HG02571 (cell line): Measurements from ENCODE around the gene SLC25A6.
"Not testable (repeated sequence)": the region's sequence is repeated elsewhere in the genome, so short reads cannot be mapped to it uniquely, and the experiment has no call there.

ENCODE experiments used
- ATAC-seq: cut with Tn5 transposase; IDR thresholded peaks from one replicate; pipeline ENCODE4 v1.9.1; 2021; ENCODE audit warnings: mild to moderate bottlenecking, moderate library complexity; ENCODE audit not compliant: unreplicated experiment

The SLC25A6 gene

DNA sequence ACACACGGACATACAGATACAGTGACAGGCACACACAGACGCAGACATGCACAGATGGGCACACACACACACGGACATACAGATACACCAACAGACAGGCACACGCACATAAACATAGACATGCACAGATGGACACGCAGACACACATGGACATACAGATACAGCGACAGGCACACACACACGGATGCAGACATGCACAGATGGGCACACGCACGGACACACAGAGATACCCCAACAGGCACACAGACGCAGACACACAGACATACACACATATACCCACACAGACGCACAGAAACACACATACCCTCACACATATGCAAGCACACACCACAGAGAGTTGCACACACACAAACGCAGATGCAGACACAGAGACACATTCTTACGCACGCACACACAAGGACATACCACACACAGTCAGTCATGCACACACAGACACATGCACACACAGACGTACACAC is 24.4 kb upstream of the SLC25A6 start:
- no peak for ATAC-seq

DNA sequence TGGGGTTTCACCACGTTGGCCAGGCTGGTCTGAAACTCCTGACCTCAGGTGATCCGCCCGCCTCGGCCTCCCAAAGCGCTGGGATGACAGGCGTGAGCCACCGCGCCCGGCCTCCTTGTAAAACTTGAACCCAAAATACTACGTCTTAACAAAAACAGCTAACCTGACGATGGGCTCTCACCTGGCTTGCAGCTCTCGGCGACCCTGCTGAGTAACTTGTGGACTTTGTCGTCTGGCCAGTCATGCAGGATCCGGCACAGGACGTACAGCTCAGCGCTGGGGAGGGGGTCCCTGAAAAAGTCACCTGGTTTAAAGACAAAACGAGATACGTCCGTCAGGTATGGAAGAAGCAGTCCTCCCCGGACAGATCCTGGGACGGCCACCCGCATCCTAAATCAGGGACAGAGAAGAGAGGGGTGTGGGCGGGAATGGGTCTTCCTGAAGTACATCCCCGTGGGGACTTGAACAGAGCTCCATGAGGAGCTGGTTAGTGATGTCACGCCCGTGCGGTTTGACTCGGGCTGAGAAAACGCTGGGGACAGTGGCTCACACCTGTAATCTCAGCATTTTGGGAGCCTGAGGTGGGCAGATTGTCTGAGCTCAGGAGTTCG is 20.7 kb upstream of the SLC25A6 start:
- no peak for ATAC-seq

- no peak for ATAC-seq
These were observed 19.4 kb upstream of the SLC25A6 start for GRCh38 chrX:1411326-1411725.

DNA sequence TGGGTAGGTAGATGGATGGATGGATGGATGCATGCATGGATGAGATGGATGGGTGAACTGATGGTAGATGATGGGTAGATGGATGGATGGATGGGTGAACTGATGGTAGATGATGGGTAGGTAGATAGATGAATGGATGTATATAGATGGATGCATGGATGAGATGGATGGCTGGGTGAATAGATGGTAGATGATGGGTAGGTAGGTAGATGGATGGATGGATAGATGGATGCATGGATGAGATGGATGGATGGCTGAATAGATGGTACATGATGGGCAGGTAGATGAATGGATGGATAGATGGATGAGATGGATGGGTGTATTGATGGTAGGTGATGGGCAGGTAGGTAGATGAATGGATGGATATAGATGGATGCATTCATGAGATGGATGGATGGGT is 15.1 kb upstream of the SLC25A6 start:
- no peak for ATAC-seq

DNA sequence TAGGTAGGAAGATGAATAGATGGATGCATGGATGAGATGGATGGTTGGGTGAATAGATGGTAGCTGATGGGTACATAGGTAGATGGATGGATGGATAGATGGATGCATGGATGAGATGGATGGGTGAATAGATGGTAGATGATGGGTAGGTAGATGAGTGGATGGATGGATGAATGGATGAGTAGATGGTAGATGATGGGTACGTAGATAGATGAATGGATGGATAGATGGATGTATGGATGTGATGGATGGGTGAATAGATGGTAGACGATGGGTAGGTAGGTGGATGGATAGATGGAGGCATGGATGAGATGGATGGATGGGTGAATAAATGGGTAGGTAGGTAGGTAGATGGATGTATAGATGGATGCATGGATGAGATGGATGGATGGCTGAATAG is 13.9 kb upstream of the SLC25A6 start:
- ATAC-seq = not testable (repeated sequence)

DNA sequence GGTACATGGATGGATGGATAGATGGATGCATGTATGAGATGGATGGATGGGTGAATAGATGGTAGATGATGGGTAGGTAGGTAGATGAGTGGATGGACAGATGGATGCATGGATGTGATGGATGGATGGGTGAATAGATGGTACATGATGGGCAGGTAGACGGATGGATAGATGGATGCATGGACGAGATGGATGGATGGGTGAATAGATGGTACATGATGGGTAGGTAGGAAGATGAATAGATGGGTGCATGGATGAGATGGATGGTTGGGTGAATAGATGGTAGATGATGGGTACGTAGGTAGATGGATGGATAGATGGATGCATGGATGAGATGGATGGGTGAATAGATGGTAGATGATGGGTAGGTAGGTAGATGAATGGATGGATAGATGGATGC is 12.0 kb upstream of the SLC25A6 start:
- ATAC-seq = not testable (repeated sequence)

GRCh38 chrX:1403228-1403627 is 11.3 kb upstream of the SLC25A6 start:
- ATAC-seq = no peak

DNA sequence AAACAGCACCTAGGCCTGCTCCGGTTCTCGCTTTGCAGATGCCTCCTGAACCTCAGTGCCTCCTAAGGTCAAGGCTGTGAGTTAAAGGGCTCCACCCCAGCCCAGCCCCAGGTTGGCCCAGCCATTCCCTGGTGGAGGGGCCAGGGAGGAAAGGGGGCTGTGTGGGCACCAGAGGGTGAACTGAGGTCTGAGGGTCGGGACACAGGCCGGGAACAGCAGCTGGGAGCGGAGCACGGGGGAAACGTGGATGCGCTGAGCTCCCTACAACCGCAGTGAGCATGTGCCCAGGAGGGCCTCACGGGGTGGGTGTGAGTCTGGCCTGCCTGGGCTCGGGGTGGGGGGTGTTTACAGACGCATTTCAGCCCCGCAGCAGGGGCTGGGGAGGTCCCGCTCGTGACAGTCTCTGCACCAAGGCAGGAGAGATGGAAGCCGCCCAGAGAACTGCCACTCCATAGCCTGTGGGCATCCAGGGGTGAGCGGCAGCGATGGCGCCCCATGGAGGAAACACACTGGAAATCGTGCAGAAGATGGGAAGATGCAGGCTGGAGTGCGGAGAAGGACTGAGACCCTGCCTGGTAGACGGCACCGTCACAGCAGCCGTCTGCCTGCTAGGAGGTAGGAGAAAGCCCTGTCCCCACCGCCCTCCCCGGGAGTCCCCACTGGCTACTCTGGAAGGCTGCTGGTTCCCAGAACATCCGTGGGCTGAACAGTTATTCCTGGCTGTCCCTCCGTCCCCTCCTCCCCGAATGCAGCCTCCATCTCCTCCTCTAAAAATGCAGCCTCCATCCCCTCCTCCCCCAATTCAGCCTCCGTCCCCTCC is 9.9 kb upstream of the SLC25A6 start:
- no peak for ATAC-seq

DNA sequence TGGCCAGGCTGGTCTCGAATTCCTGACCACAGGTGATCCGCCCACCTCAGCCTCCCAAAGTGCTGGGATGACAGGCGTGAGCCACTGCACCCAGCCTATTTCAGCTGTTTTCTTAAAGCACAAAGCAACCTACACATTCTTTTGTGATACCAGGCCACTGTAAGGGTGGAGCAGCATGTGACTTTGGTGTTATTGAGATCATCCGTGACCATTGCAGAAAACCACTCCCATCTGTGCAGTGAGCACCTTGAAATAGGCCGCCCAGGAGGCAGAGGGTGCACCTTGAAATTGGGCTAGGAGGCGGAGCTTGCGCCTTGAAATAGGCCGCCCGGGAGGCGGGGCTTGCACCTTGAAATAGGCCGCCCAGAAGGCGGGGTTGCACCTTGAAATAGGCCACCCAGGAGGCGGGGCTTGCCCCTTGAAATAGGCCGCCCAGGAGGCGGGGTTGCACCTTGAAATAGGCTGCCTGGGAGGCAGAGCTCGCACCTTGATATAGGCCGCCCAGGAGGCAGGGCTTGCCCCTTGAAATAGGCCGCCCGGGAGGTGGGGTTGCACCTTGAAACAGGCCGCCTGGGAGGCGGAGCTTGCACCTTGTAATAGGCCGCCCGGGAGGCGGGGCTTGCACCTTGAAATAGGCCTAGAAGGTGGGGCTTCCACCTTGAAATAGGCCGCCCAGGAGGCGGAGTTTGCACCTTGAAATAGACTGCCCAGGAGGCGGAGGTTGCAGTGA is 9.0 kb upstream of the SLC25A6 start:
- no peak for ATAC-seq

DNA sequence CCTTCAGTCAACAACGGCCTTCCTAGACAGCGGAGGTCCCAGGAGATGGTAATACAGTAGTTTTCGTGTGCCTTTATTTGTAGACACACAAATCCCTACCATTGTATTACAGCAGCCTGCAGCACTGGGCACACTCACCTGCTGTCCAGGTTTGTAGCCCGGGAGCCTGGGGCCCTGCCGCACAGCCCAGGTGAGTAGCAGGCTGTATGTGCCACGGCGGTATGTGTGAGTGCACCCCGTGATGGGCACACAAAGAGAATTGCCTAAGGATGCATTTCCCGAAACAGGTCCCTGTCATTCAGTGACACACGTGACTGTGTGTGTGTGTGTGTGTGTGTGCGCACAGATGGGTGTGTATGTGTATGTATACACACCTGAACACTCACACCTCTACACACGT is 8.1 kb upstream of the SLC25A6 start:
- ATAC-seq = no peak

DNA sequence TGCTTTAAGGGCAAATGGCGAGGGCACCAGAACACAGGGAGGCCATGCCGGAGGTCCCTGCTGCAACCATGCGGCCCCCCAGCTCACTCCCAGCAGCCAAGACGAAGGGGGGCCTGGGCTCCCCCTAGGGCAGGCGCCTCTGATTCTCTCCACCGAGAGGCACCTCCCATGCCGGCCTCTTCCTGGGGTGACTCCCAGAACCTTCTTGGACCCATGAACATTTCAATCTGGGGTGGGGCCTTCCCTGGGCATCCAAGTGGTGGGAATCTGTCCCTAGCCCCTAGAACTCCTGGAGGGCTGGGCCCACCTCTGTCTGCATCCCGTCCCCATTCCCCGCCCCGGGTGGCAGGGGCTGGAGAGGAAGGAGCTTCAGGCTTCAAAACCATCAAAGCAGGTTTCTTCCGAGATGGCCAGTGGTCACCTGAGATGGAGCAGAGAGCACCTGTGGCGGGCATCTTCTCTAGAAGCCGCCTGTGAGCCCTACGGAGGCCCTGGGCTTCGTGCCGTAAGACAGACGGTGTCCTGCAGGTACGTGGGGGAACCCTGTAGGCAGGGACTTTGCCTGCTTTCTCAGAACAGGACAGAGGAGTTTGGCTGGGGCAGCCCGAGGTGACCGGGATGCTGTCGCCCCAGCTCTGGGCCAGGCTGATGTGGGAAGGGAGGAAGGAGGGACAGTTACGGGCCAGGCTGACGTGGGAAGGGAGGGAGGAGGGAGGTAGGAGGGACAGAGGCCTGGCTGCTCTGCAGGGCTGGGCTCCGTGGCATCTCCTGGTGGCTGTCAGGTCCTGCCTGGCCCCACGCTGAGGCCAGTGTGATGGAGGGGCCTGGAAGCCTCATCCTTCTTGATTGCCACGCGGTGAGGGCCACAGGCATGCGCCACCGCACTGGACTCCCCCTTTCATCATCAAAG is 6.8 kb upstream of the SLC25A6 start:
- ATAC-seq = no peak

DNA sequence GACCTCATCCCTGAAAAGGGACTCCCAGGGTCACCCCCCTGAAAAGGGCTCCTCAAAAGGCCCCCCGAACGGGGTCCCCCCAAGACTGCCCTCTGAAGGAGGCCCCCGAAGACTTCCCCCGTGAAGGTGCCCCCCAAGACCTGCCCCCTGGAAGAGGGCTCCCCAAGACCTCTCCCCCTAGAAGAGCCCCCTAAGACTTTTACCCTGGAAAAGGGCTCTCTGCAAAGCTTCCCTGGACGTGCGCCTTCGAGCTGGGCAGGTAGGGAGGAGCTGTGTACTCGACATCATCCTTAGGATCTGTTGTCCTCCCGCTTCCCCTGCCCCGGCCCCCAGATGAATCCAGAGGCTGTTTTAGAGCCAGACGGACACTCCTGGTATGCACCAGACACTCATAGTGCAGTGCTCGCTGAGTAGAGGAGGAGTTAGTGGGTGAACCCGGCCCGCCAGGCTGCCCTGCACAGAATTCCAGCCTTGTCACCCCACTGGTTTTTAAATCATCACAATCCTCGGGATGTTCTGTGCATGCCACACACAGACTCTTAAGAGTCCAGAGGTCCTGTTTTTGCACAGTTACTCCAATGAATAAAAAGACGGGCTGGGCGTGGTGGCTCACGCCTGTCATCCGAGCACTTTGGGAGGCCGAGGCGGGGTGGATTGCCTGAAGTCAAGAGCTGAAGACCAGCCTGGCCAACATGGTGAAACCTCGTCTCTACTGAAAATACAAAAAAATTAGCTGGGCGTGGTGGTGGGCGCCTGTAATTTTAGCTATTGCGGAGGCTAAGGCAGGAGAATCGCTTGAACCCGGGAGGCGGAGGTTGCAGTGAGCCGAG is 5.7 kb upstream of the SLC25A6 start:
- ATAC-seq = no peak

DNA sequence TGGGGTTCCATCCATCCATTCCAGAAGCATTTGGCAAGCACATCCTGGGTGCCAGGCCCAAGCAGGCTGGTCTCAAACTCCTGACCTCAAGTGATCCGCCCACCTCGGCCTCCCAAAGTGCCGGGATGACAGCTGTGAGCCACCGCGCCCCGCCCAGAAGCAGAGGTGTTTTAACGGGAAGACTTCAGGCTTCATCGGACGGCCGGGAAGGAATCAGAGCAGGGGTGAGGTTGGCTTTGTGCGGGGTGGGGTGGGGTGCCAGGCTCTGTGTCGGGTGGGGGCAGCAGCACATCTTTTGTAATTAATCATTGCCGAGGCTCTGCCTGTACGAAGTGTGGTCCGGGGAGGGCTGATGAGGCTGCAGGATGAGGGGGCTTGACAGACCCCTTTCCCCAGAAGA is 5.1 kb upstream of the SLC25A6 start:
- no peak for ATAC-seq

- no peak for ATAC-seq
These were observed 3.8 kb upstream of the SLC25A6 start for GRCh38 chrX:1395646-1396216.

DNA sequence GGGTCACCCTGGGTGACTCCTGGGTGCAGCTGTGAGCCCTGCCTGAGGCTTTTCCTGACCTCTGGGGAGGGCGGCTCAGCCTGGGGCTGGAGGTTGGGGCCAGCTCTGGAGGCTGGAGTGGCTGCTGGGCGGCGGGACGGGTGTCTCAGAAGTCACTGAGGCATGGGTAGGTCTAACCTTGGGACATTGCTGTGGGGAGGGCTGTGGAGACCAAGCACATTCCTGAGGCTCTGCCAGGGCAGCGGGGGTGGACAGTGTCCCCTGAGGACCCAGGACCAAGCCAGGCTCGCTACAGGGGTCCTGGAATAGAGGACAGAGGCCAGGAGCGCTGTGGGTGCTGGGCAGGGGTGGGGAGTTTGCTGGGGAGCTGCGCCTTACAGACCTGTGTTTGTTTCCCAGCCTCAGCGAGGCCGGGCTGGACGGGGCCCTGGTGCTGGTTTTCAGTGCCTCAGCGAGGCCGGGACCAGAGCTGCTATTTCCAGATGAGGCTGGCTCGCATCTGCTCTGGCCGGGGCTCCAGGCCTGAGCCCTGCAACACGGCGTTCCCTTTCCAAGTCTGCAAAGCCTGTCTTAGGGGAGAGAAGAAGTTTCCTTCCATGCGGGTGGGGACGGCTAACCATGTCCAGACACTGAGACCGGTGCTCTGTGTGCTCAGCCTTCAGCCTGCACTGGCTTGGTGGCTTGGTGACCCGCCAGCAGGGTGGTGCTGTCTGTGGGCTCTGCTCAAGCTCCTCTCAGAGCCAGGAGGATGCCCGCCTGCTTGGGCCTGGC is 3.0 kb upstream of the SLC25A6 start:
- ATAC-seq = no peak

DNA sequence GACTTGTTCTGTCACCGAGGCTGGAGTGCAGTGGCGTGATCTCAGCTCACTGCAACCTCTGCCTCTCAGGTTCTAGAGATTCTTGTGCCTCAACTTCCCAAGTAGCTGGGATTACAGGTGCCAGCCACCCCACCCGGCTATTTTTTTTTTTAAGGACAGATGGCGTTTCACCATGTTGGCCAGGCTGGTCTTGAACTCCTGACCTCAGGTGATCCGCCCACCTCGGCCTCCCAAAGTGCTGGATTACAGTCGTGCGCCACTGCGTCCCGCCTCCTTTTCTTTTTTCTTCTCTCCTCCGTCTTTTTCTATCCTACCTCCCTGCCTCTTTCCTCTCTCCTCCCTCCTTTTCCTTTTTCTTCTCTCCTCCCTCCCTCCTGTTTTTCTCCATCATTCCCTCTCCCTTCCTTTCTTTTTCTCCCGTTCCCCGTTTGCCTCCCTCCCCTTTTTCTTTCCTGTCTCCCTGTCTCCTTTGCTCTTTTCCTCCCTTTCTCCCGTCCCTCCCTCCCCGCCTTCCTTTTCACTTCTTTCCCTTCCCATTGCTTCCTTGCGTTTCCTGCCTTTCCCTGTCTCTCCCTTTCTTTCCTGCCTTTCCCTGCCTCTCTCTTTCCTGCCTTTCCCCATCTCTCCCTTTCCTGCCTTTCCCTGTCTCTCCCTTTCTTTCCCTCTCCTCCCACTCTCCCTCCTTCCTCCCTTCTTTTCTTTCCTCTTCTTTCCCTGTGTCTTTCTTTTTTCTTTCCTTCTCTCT is 2.1 kb upstream of the SLC25A6 start:
- ATAC-seq = no peak

DNA sequence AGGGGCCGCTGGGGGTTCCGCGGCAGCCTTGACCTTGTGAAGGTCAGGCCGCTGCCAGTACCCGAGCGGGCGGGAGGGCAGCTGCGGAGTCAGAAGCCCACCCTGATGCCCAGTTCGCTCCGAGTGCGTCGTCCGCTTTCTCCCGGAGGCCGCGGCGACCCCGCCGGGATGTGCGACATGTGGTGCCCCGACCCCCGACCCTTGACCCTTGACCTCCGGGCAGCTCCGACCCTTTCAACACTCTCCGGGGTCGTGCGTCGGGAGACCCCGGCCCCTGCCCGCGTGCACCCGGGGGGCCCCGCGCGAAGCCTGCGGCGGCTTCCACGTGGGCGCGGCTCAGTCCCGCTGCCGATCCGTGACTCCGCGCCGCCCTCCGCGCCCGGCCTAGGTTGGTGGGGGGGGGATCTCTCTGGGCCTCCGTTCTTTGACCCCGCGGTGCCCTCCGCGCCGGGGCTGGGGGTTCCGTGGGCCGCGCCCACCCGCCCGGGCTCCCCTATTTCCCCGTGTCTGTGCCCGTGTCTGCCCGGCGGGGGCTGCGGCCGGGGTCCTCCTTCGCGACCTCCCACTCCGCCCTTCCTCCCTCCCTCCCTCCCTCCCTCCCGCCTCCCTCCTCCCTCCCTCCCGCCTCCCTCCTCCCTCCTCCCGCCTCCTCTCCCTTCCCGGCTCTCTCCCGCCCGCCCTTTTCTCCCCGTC is 609 bp upstream of the SLC25A6 start:
- peak; percentile 28 for ATAC-seq

GRCh38 chrX:1391370-1391706 is 575 bp downstream of the SLC25A6 start:
- ATAC-seq = peak; percentile 42
